ENCODE measurements around the gene SCML1. TPM values are rescaled to one million over a fixed set of nuclear protein-coding genes. Genes with fewer than 3 reads are reported as not detected.

SCML1 gene
- total RNA-seq, 1 experiment from 2014 or later: 7.0 TPM

- H3K9me3 ChIP-seq (ENCODE audit: control insufficient read depth, insufficient read depth, low read depth, low read length): no peaks in the 10 kb centered on the region
- peak overlapping the region; percentile 57 for H3K27ac ChIP-seq (ENCODE audit: low read length)
- H3K4me1 ChIP-seq (ENCODE audit: control insufficient read depth, insufficient read depth, low read length): peaks cover 5% of the 10 kb centered on the region
- DNase-seq (ENCODE audit: low read depth, low spot score) (no peak), ATAC-seq (peak; percentile 45; the same call in 1 of the 2 replicates)
- intact Hi-C loops (cut with micrococcal nuclease; ENCODE audit: unreplicated experiment) (no loop called here), in situ Hi-C loops (cut with HindIII; ENCODE audit: low pct_unique_long_range_greater_than_20kb, low sequenced_read_pairs) (no loop called here)
- no TSS peak for BruUV-seq (replicated peaks)
- ChIA-PET POLR2A (no interaction called here), CTCF (no interaction called here)
- H3K27me3 ChIP-seq (ENCODE audit: control insufficient read depth, insufficient read depth, low read length): no peaks in the 10 kb centered on the region
- no peaks in the 10 kb centered on the region for H3K36me3 ChIP-seq (ENCODE audit: control insufficient read depth, insufficient read depth, low read length)
- TF ChIP-seq SIN3A (IDR thresholded peaks at IDR 0.05; ENCODE audit: borderline replicate concordance, insufficient read depth, low read depth, low read length) (no peak), POLR2AphosphoS5 (IDR thresholded peaks at IDR 0.05; ENCODE audit: low read depth, low read length) (no peak), REST (IDR thresholded peaks at IDR 0.05; ENCODE audit: insufficient read depth in 1 of 2, low read depth in 2 of 2, low read length in 1 of 2) (no peak), CTCF (IDR thresholded peaks at IDR 0.05) (no peak), TCF7L2 (IDR thresholded peaks at IDR 0.05; ENCODE audit: low read depth, low read length) (no peak)
- H3K4me3 ChIP-seq (ENCODE audit: low read depth in 2 of 2, low read length in 2 of 2): peak overlapping the region; percentile 65 to 76
These were observed 857 bp downstream of the SCML1 start for GRCh38 chrX:17737986-17738713.

- H3K4me1 ChIP-seq (ENCODE audit: control insufficient read depth, insufficient read depth, low read length): peaks cover 5% of the 10 kb centered on the region
- H3K27ac ChIP-seq (ENCODE audit: low read length): peak overlapping the region; percentile 57
- DNase-seq (ENCODE audit: low read depth, low spot score) (no peak), ATAC-seq (no peak)
- no peaks in the 10 kb centered on the region for H3K27me3 ChIP-seq (ENCODE audit: control insufficient read depth, insufficient read depth, low read length)
- H3K9me3 ChIP-seq (ENCODE audit: control insufficient read depth, insufficient read depth, low read depth, low read length): no peaks in the 10 kb centered on the region
- BruUV-seq (replicated peaks): TSS peak; percentile 63
- intact Hi-C loops (cut with micrococcal nuclease; ENCODE audit: unreplicated experiment) (no loop called here), in situ Hi-C loops (cut with HindIII; ENCODE audit: low pct_unique_long_range_greater_than_20kb, low sequenced_read_pairs) (no loop called here)
- ChIA-PET CTCF (no interaction called here), POLR2A (no interaction called here)
- H3K4me3 ChIP-seq (ENCODE audit: low read depth in 2 of 2, low read length in 2 of 2): peak overlapping the region; percentile 65 to 76
- H3K36me3 ChIP-seq (ENCODE audit: control insufficient read depth, insufficient read depth, low read length): no peaks in the 10 kb centered on the region
- no peak for TF ChIP-seq REST (IDR thresholded peaks at IDR 0.05; ENCODE audit: insufficient read depth in 1 of 2, low read depth in 2 of 2, low read length in 1 of 2)
- no peak for TF ChIP-seq TCF7L2 (IDR thresholded peaks at IDR 0.05; ENCODE audit: low read depth, low read length)
- TF ChIP-seq POLR2AphosphoS5 (IDR thresholded peaks at IDR 0.05; ENCODE audit: low read depth, low read length): no peak
- TF ChIP-seq CTCF (IDR thresholded peaks at IDR 0.05): no peak
- no peak for TF ChIP-seq SIN3A (IDR thresholded peaks at IDR 0.05; ENCODE audit: borderline replicate concordance, insufficient read depth, low read depth, low read length)
These were observed 1.6 kb downstream of the SCML1 start for GRCh38 chrX:17738737-17739535.

All from Panc1 (cell line).